CD4-positive, alpha-beta T cell treated with Interleukin-6 for 4 hours (primary cell): ENCODE measurements around the gene NR5A1.

Experiments
- DNase-seq: peaks from one replicate; pipeline ENCODE4 v3.0.0-alpha.2; 2020; ENCODE audit warnings: mixed read lengths

The NR5A1 gene

DNA sequence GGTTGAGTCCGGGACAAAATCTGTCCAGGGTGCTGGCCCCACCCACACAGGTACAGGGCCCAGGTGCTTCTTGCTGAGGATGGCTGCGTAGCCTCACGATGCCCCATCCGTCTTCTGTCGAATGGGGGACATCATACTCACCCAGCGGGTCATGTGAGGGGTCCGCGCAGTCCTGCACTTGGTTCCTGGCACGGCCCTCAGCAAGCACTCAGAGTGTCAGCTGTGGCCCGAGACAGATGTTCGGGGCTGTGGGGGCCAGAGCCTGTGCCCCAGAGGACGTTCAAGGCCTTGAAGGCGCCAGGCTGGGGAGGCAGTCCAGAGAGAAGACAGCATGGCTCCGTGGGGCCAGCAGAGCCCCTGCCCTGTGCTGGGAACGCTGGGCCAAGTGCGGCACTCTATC, 27.8 kb downstream of the NR5A1 start:
- no peak for DNase-seq

DNA sequence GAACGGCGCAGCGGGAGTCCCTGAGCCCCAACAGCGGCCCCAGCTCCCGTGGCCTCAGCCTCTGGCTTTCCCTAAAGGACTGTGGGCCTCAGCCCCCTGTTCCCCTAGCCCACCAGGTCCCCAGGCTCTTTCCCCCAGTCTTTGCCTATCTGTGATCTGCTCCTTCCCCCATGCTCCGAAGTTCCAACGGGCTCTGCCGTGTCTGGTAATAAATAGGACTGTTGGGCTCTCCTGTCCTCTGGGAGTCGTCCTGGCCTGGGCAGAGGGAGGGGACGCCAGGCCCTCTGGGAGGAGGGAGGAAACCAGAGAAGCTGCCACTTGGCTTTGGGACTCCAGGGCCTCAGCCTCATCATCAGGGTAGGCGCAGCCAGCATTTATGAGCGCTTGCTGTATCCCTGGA, 28.8 kb downstream of the NR5A1 start:
- no peak for DNase-seq

DNA sequence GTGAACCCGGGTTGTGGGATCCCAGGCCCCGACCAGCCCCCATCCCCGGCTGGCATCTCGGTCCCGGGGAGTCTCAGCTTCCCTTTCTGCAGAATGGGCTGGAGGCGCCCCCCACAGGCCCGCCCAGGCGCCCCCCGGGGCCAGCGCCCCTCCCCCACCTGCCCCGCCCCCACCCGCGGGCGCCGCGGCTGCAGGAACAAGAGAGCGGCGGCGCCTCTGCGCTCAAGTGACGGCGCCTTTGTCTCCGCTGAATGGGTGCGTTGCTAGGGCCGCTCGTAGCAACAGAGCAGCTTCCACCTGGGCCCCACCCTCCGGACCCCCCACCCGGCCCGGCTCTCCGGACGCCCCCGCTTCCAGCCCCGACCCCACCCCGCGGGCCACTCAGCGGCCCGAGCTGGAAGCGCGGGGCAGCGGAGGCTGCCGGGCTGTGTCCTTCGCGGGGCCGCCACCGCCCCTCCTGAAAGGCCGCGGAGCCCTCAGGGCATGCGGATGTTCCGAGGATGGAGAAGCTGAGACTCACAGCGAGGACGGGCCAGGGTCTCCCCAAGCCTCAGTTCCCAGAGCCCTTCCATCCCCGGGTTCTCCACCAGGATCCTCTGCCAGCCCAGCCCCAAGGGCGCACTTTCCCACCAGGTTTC, 29.4 kb downstream of the NR5A1 start:
- DNase-seq: no peak

DNA sequence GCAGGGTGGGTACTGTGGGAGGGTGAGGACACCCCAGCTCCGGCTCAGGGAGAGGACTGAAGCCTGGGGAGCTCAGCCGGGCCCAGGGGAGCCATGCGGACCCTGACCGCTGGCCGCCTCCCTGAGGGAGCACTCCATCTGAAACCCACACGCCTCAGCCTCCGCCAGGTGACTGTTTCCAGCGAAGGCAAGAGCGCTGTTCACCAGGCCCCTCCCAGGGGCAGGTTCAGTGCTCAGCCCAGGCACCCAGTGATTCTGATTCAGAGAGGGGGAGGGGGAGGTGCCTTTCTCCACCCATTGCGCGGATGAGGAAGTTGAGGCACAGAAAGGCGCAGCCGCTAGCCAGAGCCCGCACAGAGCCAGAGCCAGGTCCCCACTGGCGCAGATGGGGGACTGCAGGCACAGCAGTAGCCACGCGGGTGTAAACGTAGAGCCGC, 30.0 kb downstream of the NR5A1 start:
- no peak for DNase-seq

DNA sequence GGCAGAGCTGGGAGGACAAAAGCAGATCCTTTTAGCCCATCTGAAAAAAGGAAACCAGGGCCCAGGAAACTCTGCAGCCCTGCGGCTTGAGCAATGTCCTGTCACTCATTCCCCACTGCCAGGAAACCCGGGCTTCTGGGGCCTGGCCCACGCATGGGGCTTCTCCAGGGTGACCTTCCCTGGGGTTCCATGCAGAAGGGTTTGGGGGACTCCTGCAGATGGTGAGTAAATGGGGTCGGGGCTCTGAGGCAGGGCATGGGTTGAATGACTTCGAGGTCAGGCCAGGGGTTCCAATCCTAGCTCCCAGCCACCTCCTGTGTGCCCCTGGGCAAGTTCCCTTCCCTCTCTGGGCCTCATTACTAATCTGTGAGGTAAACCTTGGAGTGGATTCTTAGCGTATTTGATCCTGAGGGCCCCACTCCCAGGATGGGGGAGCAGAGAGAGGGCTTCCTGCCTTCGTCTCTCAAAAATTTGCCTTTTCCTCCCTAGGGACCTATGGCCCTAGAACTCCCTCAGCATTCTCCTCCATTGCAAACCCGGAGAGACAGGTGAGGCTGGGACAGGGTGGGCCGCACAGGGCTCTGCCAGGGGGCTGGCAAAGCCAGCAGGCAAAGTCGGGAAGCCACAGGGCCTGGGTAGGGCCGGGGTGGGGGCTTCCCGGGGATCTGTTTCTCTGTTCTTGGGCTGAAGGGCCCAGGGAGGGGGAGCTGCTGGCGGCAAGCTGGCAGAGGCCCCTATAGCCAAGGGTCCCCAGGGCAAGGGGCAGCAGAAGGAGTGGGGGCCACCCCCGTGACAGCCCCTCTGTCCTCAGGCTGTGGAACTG, 31.1 kb downstream of the NR5A1 start:
- DNase-seq: no peak

DNA sequence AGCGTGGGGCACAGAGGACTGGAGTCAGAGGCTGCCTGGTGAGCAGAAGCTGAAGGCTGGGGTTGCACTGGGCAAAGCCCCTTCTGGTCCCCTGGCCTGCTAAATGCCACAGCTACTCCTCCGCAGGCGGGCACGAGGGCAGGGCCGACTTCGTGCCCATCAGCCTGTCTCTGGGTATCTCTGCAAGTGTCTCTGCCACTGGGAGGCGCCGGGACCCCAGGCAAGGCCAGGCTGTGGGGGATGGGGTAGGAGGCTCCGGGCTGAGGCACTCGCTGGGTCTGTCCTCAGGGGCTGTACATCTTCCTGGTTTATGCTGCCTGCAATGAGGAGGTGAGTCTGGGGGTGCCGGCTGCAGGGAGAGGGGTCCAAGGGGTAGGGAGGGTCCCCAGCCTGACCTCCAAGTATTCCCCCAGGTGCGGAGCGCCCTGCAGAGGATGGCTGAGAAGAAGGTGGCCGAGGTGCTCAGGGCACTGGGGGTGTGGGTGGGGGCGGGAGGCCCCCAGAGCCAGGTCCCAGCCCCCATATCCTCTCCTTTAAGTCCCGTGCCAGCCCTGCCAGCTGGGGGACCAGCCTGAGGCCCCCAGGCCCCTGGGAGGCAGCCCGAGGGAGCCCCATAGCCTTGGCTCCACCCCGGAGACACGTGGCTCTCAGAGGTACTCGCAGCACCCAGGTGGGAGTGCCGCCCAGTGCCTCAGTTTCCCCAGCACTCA, 31.9 kb downstream of the NR5A1 start:
- DNase-seq: no peak

DNA sequence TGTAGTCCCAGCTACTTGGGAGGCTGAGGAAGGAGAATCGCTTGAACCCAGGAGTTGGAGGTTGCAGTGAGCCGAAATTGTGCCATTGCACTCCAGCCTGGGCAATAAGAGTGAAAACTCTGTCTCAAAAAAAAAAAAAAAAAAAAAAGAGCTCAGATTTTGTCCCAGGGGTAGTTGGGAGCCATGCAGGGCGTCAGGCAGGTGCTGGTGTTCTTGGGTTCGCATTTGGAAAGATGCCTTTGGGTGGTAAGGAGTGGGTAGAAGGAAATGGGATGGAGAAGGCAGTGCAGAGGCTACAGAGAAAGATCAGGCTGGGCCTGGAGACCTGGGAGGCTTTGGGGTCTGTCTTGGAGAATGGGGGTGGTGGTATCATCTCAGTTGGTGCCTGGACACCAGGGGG, 33.0 kb downstream of the NR5A1 start:
- no peak for DNase-seq

DNA sequence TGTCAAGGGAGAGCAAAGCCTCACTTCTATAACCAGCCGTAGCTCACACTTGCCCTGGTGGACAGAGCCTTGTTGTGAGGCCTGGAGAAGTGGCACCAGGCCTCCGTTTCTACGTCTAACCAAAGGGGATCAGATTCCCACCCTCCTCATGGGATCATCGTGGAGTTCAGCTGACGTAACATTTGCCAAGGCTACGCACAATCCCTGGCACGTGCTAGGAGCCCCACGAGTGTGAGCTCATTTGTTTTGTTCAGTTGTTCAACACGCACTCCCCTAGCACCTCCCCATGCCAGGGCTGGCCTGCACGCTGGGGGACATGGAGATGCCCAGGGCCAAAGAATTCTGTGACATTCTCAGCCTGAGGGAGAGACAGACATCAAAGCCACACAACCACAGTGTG, 33.9 kb downstream of the NR5A1 start:
- DNase-seq: no peak

DNA sequence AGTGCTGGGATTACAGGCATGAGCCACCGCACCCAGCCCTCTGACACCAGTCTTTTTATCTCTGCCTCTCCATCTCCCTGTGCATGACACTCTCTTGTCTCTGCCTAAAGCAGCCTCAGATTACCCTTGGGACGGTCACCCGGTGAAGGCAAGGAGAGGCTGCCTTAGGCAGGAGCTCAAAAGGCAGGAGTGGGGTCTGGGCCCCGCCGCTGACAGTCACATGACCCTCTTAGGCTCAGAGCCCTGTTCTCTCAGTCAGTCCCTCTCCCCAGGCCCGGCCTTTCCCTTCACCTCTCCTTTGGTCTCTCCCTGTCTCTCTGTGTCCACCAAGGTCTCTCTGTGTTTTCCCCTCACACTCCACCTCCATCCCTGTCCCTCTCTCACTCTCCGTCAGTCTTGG, 34.4 kb downstream of the NR5A1 start:
- no peak for DNase-seq

DNA sequence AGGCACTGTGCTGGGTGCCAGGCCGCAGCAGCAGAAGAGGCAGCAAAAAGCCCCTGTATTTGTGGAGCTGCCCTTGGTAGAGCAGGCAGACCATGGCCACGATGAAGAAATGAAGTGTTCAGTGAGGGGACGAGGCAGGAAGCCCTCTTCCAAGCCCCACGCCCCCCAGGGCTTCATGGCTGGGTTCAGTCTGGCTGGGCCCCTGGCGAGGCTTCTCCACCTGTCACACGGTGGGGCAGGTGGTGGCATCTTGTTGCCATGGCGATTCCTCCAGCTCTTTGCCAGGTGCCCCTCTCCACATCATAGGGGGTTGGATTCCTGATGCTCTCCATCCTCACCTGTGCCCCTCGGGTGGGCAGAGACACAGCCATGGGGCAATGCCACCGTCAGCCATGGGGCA, 35.4 kb downstream of the NR5A1 start:
- no peak for DNase-seq

DNA sequence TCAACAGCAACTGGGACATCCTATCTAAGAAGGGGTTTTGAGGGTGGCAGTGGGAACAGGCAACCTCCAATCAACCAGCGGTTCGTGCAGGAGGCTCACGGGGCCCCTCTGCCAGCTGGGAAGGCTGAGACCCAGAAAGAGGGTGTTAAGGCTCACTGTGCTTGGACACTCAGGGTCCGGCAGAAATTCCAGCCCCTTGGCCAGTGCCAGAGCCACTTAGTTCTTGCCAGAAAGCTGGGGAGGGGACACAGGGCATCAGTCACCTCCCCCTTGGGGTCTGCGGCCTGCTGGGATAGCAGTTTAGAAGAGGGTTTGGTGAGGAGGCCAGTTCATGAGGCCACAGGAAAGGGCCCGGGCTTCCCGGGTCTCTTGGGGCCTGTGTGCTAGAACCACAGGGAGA, 36.5 kb downstream of the NR5A1 start:
- DNase-seq: no peak

DNA sequence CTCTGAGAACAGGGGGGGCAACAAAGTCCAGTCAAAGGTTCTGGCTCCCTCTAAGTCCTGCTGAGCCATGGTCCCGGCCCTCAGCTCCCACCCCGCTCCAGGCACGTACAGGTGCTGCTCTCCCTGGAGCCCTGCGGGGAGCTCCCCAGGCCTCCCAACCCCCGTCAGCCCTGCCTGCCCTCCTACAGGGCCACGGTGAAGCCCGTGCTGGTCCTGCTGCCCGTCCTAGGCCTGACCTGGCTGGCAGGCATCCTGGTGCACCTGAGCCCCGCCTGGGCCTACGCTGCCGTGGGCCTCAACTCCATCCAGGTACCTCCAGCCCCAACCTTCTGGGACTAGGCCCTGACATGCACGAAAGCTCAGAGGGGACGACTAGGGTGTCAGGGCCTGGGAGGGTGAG, 36.9 kb downstream of the NR5A1 start:
- no peak for DNase-seq

DNA sequence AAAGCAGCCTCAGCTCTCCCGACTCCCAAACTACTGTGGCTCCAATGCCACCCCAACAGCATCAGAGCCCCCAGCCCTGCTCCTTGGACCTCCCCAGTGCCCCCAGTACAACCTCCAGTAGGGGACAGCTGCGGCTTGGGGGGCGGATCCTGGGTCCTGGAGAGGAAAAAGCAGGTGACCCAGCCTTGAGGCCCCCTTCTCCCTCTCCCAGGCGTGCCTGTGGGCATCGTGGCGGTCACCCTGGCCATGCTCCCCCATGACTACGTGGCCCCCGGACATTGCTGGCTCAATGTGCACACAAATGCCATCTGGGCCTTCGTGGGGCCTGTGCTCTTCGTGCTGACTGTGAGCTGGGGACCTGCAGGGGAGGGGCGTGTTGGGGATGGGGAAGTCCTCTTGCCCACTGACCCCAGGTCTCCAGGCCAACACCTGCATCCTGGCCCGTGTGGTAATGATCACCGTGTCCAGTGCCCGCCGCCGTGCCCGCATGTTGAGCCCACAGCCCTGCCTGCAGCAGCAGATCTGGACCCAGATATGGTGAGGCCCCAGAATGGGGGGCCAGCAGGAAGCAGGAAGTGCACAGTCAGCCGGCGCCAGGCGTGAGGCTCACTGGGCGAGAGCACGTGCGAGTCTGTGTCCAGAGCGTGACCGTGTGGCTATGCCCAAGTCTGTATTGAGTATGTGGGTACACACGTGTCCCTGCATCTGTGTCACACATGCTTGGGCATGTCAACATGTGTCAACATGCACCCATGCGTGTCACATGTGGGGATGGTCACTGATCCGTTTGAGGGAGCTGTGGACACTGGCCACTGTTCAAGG, 38.0 kb downstream of the NR5A1 start:
- DNase-seq: no peak

DNA sequence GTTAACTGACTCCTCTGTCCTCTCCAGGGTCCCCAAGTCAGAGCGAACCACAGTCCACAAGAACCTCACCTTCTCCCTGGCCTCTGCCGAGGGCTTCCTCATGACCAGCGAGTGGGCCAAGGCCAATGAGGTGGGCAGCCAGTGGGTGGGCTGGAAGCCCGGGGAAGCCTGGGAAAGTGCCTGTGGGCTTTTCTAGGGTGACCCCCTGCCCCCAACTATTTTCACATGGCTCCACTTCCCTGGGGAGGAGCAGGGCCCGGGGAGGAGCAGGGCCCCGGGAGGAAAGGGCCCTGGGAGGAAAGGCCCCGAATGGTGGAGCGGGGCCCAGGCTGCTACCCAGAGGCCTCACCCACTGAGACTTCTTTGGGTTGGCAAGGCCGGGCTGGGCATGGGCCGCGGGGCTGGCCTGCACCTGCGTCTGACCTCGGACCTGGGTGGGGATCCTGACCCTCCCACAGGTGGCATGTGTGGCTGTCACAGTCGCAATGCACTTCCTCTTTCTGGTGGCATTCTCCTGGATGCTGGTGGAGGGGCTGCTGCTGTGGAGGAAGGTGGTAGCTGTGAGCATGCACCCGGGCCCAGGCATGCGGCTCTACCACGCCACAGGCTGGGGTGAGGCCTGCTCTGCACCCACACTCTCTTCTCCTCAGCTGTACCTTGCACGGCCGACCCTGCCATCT, 39.0 kb downstream of the NR5A1 start:
- DNase-seq: no peak

DNA sequence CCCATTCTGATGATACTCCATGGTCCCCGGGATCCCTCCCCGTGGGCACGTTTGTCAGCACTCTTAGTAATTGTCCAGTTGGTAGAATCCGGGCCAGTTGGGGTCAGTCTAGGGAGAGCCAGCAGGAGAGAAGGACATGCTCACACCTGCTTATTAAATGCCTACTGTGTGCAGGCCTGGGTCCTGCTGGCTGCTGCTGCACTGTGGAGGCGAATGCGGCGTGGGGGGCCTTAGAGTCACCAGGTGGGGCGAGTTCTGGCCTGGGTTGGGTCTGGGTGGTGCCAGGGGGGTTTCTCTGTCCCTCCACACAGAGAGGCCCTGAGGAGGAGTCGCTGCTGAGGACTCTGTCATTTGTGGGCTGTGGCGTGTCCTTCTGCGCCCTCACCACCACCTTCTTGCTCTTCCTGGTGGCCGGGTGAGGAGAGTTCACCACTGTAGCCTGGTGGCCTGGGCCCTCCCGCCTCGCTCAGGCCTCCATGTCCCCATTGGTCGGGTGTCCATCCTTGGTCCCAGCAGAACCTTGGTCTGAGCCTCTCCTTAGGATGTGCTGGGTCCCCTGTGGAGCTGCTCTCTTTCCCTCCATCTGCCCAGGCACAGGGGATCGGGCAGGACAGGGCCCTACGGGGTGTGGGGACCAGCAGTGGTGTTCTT, 39.7 kb downstream of the NR5A1 start:
- DNase-seq: no peak

DNA sequence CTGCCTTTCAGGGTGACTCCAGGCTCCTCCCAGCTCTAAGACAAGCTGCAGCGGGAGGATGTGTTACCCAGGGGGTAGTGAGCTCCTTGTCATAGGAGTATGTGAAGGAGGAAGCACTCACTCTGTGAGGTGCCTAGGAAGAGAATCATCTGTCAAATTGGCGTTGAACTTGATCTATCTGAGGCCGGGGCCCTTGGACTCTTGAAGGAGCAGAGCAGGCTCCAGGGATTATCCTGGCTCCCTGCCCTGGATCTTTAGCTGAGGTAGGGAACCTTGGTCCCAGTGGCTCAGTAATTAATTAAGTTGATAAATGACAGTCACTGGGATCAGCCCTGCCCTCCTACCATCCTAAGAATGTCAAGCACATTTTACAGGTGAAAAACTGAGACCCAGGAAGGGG, 41.5 kb downstream of the NR5A1 start:
- no peak for DNase-seq

DNA sequence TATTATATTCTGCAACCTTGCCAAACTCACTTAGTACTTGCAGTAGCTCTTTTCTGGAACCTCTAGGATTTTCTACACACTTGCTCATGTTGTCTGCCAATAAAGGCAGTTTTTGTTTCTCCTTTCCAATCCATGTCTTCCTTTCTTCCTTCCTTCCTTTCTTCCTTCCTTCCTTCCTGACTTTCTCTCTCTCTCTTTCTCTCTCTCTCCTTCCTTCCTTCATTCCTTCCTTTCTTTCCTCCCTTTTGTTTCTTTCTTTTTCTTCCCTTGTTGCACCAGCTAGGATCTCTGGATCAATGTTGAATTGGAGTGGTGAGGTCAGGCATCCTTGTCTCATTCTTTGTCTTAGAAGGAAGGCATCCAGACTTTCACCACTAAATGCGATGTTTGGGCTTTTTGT, 44.5 kb downstream of the NR5A1 start:
- DNase-seq: no peak

DNA sequence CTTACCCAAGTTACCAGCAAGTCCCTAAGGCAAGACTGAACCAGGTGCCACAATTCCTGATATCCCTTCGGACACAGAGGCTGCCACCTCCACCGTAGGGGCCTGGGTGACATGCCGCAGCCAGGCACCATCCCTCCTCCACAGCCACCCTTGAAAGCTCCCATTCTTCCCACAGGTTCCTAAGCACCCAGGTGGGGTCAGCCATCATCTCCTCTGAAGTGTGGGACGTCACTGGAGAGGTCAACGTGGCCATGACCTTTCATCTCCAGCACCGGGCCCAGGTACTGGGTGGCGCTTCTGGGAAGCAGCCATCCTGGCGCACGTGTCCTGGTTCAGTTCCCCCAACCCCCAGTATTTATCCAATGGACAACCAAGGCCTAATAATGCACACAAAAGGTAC, 48.8 kb downstream of the NR5A1 start:
- DNase-seq: no peak

DNA sequence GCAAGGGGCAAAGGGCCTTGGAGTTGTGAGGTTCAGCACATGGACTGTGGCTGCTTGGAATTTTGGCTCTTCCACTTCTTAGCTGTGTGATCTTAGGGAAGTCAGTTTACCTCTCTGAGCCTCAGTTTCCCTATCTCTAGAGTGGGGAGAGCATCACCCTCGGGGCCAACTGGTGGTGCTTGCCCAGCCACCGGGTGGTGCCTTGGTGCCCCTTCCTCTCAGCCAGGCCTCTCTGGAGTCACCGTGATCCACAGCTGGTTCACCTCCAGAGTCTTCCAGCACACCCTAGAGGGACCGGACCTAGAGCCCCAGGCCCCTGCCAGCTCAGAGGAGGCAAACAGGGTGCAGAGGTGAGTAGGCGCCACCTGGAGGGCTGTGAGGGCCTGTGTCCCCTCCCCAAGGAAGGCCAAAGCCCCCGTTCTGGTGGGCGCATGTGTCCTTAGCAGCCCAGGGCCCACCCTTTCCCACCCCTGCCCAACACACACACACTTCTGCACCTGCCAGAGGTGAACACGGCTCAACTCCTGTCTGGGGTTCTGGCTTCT, 49.2 kb downstream of the NR5A1 start:
- DNase-seq: no peak

DNA sequence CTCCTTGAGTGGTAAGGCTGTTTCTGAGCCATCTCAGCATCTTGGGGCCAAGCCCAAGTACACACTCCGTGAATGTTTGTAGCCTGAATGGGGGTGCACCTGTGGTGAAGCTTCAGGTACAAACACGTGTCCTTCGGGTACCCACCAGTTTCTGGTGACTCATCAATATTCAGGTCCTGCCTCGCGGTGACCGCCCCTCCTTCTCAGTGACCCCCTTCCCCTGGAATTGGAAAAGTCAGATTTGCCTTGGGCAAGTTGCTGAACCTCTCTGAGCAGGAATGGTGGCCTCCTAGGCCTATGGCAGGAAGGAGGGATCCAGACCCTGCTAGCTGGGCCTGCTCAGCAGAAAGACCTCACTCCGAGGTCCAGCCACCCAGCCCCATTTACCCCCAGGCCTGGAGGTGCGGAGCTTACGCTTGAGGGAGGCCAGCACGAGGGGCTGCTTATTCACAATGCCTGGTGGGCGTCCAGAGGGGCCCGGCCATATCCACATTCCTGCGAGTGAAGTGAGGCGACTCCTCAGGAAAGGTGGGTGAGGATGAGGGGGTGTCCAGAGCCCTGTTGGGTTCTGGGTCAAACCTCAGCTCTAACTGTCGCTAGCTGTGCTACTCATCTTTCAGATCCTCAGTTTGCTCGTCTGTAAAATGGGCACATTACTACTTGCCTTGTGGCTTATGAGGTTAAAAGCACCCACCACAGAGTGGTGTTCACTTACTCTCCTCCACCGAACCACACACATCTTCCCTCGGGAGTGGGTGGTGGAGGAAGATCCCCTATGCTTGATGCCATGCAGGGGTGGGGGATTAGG, 49.9 kb downstream of the NR5A1 start:
- no peak for DNase-seq
